GM10266 (cell line): ENCODE results near the gene ZNF556.
"Not testable (repeated sequence)": the region's sequence is repeated elsewhere in the genome, so short reads cannot be mapped to it uniquely, and the experiment has no call there.

Source experiments
- DNase-seq: peaks from one replicate; pipeline ENCODE4 v3.0.0; 2012; ENCODE audit errors: extremely low spot score
- CTCF ChIP-seq: IDR thresholded peaks from 2 replicates; pipeline ENCODE4 v1.5.1; 2012; ENCODE audit warnings: mild to moderate bottlenecking, low read depth; ENCODE audit not compliant: control insufficient read depth, insufficient read depth; ENCODE audit errors: missing control alignments

The ZNF556 gene

GRCh38 chr19:2877398-2878331 lies 10.5 kb downstream of the ZNF556 start:
- no peak for TF ChIP-seq CTCF

GRCh38 chr19:2883686-2884439 lies 16.7 kb downstream of the ZNF556 start:
- TF ChIP-seq CTCF: no peak
- no peak for DNase-seq

More at GRCh38 chr19:2877398-2878331, 10.5 kb downstream of the ZNF556 start:
- DNase-seq: no peak

GRCh38 chr19:2885736-2886135 lies 18.6 kb downstream of the ZNF556 start:
- DNase-seq: no peak
- TF ChIP-seq CTCF: no peak

- peak; percentile 76 for DNase-seq
- TF ChIP-seq CTCF: peak; percentile 67
Observed at GRCh38 chr19:2887391-2887914, 20.3 kb downstream of the ZNF556 start.

- DNase-seq: no peak
- TF ChIP-seq CTCF: no peak
Observed at GRCh38 chr19:2888731-2889224, 21.6 kb downstream of the ZNF556 start.

- DNase-seq: not testable (repeated sequence)
Observed at GRCh38 chr19:2890531-2890930, 23.4 kb downstream of the ZNF556 start.

GRCh38 chr19:2896694-2897093 lies 29.6 kb downstream of the ZNF556 start:
- TF ChIP-seq CTCF: no peak
- no peak for DNase-seq
